GM19043 (cell line): ENCODE data around the gene CUX1.

Source experiments
- ATAC-seq: cut with Tn5 transposase; IDR thresholded peaks from one replicate; pipeline ENCODE4 v1.9.1; 2021; ENCODE audit warnings: low read depth; ENCODE audit not compliant: unreplicated experiment

The CUX1 gene

GRCh38 chr7:102241431-102241830 is 424.0 kb downstream of the CUX1 start:
- ATAC-seq, result no peak

- no peak for ATAC-seq
Observed at GRCh38 chr7:102244601-102245000, 427.2 kb downstream of the CUX1 start.

- ATAC-seq, result no peak
Observed at GRCh38 chr7:102248081-102248455, 430.6 kb downstream of the CUX1 start.

- ATAC-seq, result no peak
Observed at GRCh38 chr7:102248456-102249395, 431.3 kb downstream of the CUX1 start.

- no peak for ATAC-seq
Observed at GRCh38 chr7:102251531-102252365, 434.3 kb downstream of the CUX1 start.

- no peak for ATAC-seq
Observed at GRCh38 chr7:102252366-102252982, 435.0 kb downstream of the CUX1 start.

GRCh38 chr7:102253066-102253972 is 435.9 kb downstream of the CUX1 start:
- ATAC-seq, result no peak

- no peak for ATAC-seq
Observed at GRCh38 chr7:102253973-102254370, 436.5 kb downstream of the CUX1 start.

GRCh38 chr7:102254521-102254920 is 437.1 kb downstream of the CUX1 start:
- no peak for ATAC-seq

GRCh38 chr7:102255501-102255900 is 438.1 kb downstream of the CUX1 start:
- no peak for ATAC-seq

GRCh38 chr7:102255916-102256315 is 438.5 kb downstream of the CUX1 start:
- ATAC-seq, result no peak

- no peak for ATAC-seq
Observed at GRCh38 chr7:102258073-102258748, 440.8 kb downstream of the CUX1 start.

GRCh38 chr7:102258749-102259107 is 441.3 kb downstream of the CUX1 start:
- ATAC-seq, result no peak

- ATAC-seq, result no peak
Observed at GRCh38 chr7:102260856-102261255, 443.4 kb downstream of the CUX1 start.

- no peak for ATAC-seq
Observed at GRCh38 chr7:102261451-102261850, 444.0 kb downstream of the CUX1 start.

GRCh38 chr7:102262546-102262945 is 445.1 kb downstream of the CUX1 start:
- no peak for ATAC-seq

GRCh38 chr7:102264367-102264891 is 447.0 kb downstream of the CUX1 start:
- no peak for ATAC-seq

- no peak for ATAC-seq
Observed at GRCh38 chr7:102266541-102266940, 449.1 kb downstream of the CUX1 start.

- no peak for ATAC-seq
Observed at GRCh38 chr7:102268635-102269034, 451.2 kb downstream of the CUX1 start.
